Lower lobe of right lung (tissue), 2 donors: ENCODE results near the gene CYTL1. TPM values are rescaled to one million over a fixed set of nuclear protein-coding genes. Genes with fewer than 3 reads are reported as not detected.

Experiments
- ATAC-seq, 2 donors: fragments of 200-7000 bp; cut with Tn5 transposase; one replicate each; pipeline ENCODE4 v1.9.1; 2020 to 2022; ENCODE audit warnings: mild to moderate bottlenecking in 2 of 2, moderate library complexity in 2 of 2
- DNase-seq: peaks from one replicate; pipeline ENCODE4 v3.0.0-alpha.2; 2020
- H3K27ac ChIP-seq: fragments of 200-600 bp; one replicate; pipeline ENCODE4 v1.8.0; 2022
- H3K27me3 ChIP-seq: fragments of 200-600 bp; one replicate; pipeline ENCODE4 v1.8.0; 2022; ENCODE audit warnings: low read depth
- H3K36me3 ChIP-seq: fragments of 200-600 bp; one replicate; pipeline ENCODE4 v1.8.0; 2022; ENCODE audit warnings: mild to moderate bottlenecking
- H3K4me1 ChIP-seq: fragments of 200-600 bp; one replicate; pipeline ENCODE4 v1.8.0; 2022
- H3K4me3 ChIP-seq: fragments of 200-600 bp; one replicate; pipeline ENCODE4 v1.8.0; 2022; ENCODE audit warnings: mild to moderate bottlenecking
- H3K9me3 ChIP-seq: fragments of 200-600 bp; one replicate; pipeline ENCODE4 v1.8.0; 2022
- CTCF ChIP-seq: fragments of 200-600 bp; IDR thresholded peaks from one replicate; pipeline ENCODE4 v1.8.0; 2022; ENCODE audit warnings: antibody characterized with exemption, mild to moderate bottlenecking
- intact Hi-C: fragments of 100-400 bp; cut with DNase I; formaldehyde crosslinking; loops from one replicate; pipeline ENCODE4 v1.11.0; 2022
- total RNA-seq: library from RNA; stranded (reverse); fragmentation: NEBNext Ultra II Directional; extraction: Animal tissue kit (Norgen Biotek cat#: 25700); gene quantifications from one replicate; pipeline ENCODE4 v1.2.1, GENCODE V29; 2021
- donor health status: DM: no; HTN: yes; CAD: no; lungs with severe emphysema.

The CYTL1 gene
- total RNA-seq, 1 donor from 2014 or later: 1.4 TPM

GRCh38 chr4:4979971-4980370, 39.3 kb downstream of the CYTL1 start:
- Histone ChIP-seq H3K9me3 (no peaks in the 10 kb centered on the region), H3K27ac (no peak overlapping the region), H3K4me3 (no peak overlapping the region), H3K27me3 (no peaks in the 10 kb centered on the region), H3K36me3 (no peaks in the 10 kb centered on the region), H3K4me1 (no peaks in the 10 kb centered on the region)
- TF ChIP-seq CTCF: no peak
- intact Hi-C loops: no loop called here
- DNase-seq: no peak
- ATAC-seq: no peak

GRCh38 chr4:4974727-4975126, 44.5 kb downstream of the CYTL1 start:
- H3K4me1 ChIP-seq: no peaks in the 10 kb centered on the region
- H3K27ac ChIP-seq: no peak overlapping the region
- H3K27me3 ChIP-seq: no peaks in the 10 kb centered on the region
- H3K36me3 ChIP-seq: no peaks in the 10 kb centered on the region
- intact Hi-C loops: no loop called here
- H3K4me3 ChIP-seq: no peak overlapping the region
- ATAC-seq: no peak
- no peak for DNase-seq
- H3K9me3 ChIP-seq: no peaks in the 10 kb centered on the region
- no peak for TF ChIP-seq CTCF

- intact Hi-C loops: no loop called here
- no peaks in the 10 kb centered on the region for H3K9me3 ChIP-seq
- no peak overlapping the region for H3K27ac ChIP-seq
- no peak for DNase-seq
- H3K27me3 ChIP-seq: no peaks in the 10 kb centered on the region
- no peaks in the 10 kb centered on the region for H3K36me3 ChIP-seq
- TF ChIP-seq CTCF: no peak
- no peak for ATAC-seq
- no peak overlapping the region for H3K4me3 ChIP-seq
- H3K4me1 ChIP-seq: no peaks in the 10 kb centered on the region
Observed at GRCh38 chr4:4971796-4972195, 47.5 kb downstream of the CYTL1 start.

- ATAC-seq: no peak
- Histone ChIP-seq H3K9me3 (no peaks in the 10 kb centered on the region), H3K36me3 (no peaks in the 10 kb centered on the region), H3K27me3 (no peaks in the 10 kb centered on the region), H3K4me1 (no peaks in the 10 kb centered on the region), H3K27ac (no peak overlapping the region), H3K4me3 (no peak overlapping the region)
- no peak for TF ChIP-seq CTCF
- DNase-seq: no peak
- intact Hi-C loops: no loop called here
Observed at GRCh38 chr4:4969298-4969697, 50.0 kb downstream of the CYTL1 start.

GRCh38 chr4:4968161-4968725, 51.0 kb downstream of the CYTL1 start:
- DNase-seq (no peak), ATAC-seq (no peak)
- TF ChIP-seq CTCF: no peak
- no peaks in the 10 kb centered on the region for H3K36me3 ChIP-seq
- H3K4me1 ChIP-seq: no peaks in the 10 kb centered on the region
- H3K27me3 ChIP-seq: no peaks in the 10 kb centered on the region
- no peak overlapping the region for H3K27ac ChIP-seq
- peaks cover 9% of the 10 kb centered on the region for H3K9me3 ChIP-seq
- no peak overlapping the region for H3K4me3 ChIP-seq
- intact Hi-C loops: no loop called here

Other genes starting within 250 kb of the CYTL1 start
- gene MSX1, start 159.8 kb downstream of the CYTL1 start, total RNA-seq: 2.1 TPM
- gene STK32B, start 32.0 kb upstream of the CYTL1 start, total RNA-seq: 1.3 TPM